Renal cortical epithelial cell (primary cell): ENCODE measurements around the gene OR5B21. TPM values are rescaled to one million over a fixed set of nuclear protein-coding genes. Genes with fewer than 3 reads are reported as not detected.

ENCODE experiments used
- DNase-seq: peaks from one replicate; pipeline ENCODE4 v3.0.0-alpha.2; 2011; ENCODE audit warnings: low read depth
- total RNA-seq: library from RNA; depleted of rRNA; stranded (reverse); fragments of >200 nt; gene quantifications from 2 replicates; pipeline ENCODE4 v1.2.3, GENCODE V29; 2014

The OR5B21 gene
- total RNA-seq = not detected in 2 replicates

GRCh38 chr11:58508005-58508404 is at the start of gene OR5B21:
Gene OR5B21, minus strand, starts transcription at chr11:58508105. Its CDS starts 0 bp downstream, at chr11:58508105.
- DNase-seq = no peak

GRCh38 chr11:58549644-58550043 is 41.7 kb upstream of the OR5B21 start:
- DNase-seq = no peak

GRCh38 chr11:58546841-58547240 is 38.9 kb upstream of the OR5B21 start:
- no peak for DNase-seq

- no peak for DNase-seq
These were observed 24.0 kb upstream of the OR5B21 start for GRCh38 chr11:58531865-58532341.

- DNase-seq = no peak
These were observed 22.3 kb upstream of the OR5B21 start for GRCh38 chr11:58530236-58530635.

DNA sequence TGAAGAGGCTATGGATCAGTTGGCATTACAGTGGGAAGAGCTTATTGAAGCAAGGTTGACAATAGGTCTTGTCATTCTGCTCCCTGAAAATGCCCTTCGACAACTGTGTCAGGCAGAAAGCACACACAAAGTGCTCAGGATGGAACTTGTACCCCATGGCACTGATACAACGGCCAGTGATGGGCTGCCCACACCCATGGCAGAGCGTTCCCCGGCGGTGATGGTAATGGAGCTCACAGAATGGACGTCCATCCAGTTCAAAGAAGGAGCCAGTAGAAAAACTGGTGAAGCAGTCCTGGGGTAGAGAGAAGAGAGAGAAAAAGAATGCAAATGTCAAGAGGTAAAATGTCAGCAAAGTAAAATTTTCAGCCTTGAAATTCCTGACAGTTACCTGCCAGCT is 19.5 kb upstream of the OR5B21 start:
- DNase-seq = no peak

- no peak for DNase-seq
These were observed 18.8 kb upstream of the OR5B21 start for GRCh38 chr11:58526721-58527120.

- no peak for DNase-seq
These were observed 17.2 kb upstream of the OR5B21 start for GRCh38 chr11:58525037-58525614.

- peak; percentile 82 for DNase-seq
These were observed 16.5 kb upstream of the OR5B21 start for GRCh38 chr11:58524232-58525036.

DNA sequence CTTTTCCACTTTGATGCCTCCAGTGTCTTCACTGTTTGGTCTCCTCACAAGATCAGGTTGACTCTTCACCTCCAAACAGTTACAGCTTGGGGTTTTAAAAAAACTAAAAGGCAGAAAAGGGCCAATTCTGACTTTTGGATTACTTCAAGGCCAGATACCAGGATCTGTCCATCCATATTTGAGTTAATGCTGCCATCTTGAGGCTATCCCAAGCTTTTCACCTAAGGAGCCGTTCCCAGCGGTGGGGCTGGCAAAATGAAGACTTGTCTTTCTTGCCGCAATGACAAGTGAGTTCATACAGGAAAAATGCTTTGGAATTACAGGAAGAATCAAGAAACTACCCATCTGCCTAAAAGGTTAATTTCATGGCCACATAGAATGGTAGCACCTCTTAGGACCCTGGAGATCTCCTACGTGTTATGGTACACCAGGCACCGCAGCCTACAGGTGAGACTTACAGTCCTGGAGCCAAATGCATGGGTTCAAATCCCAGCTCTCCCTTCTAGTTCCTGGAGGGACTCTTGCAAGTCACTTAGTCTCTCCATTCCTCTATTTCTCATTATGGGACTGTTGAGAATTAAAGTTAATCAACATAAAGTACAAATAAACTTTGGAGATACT is 6.0 kb upstream of the OR5B21 start:
- peak; percentile 56 for DNase-seq

DNA sequence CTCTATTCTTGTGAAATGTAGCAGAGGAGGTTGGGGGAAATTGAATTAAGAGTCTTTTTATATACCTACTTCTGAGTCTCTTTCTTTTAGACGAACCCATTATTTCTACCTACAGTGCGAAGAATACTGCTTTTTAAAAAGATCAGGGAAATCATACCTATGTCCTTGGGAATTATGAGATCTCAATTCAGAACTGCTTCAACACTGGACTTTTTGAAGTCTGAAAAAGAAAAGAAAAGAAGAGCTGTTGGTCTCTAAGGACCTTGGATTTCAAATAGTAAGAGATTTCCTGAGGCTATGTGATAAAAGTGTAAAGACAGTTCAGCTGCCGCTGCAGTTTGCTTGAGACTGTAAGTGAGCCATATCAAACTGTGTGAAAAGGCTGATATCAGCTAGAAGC is 3.7 kb upstream of the OR5B21 start:
- no peak for DNase-seq

DNA sequence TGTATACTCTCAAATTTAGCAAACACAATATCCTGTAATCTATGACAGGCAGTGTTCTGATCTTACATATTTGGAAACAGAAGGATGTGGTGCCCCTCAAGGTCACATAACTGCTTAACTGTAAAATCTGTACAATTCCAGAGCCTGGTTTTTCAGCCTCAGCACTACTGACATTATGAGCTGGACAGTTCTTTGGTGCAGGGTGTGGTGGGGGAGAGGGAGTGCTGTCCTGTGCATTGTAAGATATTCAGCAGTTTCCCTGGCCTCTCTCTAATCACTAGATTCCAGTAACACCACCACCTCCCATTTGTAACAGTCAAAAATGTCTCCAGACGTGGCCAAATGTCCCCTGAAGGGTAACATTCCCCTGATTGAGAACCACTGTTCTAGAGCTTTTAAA is 1.8 kb upstream of the OR5B21 start:
- DNase-seq = no peak

DNA sequence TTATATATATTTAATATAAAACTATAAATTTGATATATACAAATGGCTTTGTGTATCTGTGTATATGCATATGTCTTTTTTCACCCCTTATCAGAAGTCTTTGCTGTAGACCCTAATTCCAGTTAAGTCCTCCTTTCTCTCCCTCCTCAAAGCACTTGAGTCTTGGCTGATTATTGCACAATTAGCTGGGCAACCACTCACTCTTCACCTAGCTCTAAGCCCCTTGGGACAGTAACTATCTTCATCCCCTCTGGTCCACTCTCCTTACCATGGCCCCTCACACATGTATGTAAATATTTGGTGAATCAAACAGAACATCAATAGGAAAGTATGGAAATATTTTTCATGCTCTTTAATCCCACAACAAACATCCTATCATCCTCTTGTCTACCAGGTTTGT is 909 bp upstream of the OR5B21 start:
- no peak for DNase-seq

- no peak for DNase-seq
These were observed 550 bp downstream of the OR5B21 start for GRCh38 chr11:58507355-58507754.

DNA sequence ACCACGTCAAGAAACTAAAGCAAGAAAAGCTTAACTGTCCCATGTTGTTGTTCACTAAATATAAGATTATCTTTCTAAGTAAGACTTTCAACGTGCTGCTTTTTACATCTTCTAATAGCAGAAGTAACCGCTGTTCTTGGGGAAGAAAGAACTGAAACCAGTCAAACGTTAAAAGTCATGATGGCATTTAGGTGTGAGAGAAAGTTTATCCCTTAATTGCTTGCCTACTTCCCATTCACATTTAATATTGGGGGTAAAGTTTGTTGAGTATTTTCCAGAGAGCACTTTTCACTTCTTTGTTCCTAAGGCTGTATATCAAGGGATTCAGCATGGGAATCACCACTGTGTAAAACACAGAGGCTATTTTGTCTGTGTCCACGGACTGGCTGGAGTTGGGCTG is 970 bp downstream of the OR5B21 start:
- DNase-seq = no peak

DNA sequence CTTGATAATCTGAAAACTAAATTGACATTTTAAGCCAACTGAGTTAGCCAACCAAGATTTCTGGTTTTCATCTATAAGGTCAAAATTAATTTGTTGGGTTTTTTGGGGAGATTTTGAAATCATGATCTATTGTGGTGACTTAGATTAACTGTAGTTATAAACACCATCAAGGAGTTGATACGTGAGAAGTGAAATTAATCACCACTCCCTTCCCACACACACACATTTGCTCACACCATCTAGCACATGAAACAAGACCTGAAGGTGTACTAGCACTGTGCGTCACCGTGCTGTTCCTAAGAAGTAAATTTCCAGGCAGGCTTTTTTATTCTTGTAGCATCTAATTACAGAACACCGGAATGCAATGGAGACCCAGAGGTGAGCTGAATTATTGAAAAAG is 2.1 kb downstream of the OR5B21 start:
- DNase-seq = peak; percentile 2

DNA sequence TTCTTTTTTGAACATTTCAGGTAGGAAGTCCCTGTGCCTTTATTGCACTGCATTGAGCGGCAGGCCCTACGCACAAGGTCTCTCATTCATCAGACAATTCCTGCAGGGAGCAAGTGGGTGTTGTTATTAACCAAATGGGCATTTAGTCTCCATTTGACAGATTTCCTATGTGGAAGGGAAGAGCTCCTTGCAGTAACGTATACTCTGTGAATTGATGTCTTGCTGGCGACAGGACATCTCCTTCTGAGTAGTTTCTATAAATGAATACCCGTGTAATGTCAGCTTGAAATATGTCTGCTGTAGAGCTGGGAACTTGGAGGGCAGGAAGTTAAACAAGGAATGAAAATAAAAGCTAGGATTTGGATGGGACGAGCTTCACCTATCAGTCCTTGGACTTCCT is 3.7 kb downstream of the OR5B21 start:
- DNase-seq = no peak

DNA sequence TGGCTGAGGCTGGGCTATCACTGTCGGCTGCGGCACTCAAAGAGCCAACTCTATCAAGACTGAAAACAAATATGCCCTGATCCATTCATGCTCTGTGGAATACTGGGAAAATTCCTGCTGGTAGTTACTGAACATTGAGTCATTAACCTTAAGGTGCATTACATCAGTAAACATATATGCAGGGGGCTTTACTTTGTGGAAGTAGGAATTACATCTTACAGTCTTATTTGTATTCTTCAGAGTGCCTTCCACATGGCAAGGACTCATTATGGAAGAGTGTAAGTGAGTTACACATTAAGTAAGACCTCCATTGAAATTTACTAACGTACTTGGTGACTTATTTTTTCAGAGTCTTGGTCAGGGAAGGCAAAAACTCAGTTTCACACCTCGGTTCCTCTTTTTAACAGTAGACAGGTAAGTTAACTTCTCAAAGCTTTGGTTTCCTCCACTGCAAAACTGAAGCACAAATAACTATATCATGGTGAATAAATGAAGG is 4.5 kb downstream of the OR5B21 start:
- DNase-seq = peak; percentile 18

GRCh38 chr11:58502004-58502403 is 5.9 kb downstream of the OR5B21 start:
- DNase-seq = no peak

DNA sequence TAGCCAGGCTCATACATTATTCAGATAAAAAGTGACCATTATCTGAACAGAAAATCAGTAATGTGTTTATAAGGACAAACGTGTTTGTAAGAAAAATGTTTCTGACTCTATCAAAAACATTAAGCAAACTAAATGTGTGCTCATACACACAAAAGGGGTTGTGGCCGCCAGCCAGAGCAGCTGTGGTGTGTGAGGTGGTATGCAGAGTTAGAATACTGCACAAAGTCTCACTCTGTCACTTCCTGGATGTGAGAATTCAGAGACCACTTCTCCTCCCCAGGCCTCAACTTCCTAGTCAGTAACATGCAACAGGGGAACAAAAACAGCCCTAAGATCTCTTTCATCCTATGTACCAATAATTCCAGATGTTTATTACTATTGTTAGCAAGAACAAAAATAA is 9.4 kb downstream of the OR5B21 start:
- DNase-seq = no peak

- DNase-seq = no peak
These were observed 10.0 kb downstream of the OR5B21 start for GRCh38 chr11:58497951-58498350.

- no peak for DNase-seq
These were observed 12.0 kb downstream of the OR5B21 start for GRCh38 chr11:58495906-58496305.

DNA sequence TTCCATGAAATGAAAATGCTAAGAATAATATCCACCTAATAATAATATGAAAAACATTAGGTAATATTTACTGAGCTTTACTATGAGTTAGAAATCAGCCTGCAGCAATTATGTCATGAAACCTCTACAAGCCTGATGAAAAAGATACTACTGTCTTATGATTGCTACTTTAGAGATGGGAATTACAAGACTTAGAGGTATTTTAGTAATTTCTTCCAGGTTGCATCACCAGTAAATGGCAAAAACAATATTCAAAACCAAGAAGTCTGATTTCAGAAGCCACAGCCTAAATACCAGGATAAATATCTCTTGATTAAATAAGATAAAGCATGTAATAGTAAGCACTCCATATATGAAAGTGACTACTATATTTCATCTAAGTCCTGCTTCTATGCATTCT is 13.8 kb downstream of the OR5B21 start:
- no peak for DNase-seq
